ENCODE measurements around the gene USH1C. TPM values are rescaled to one million over a fixed set of nuclear protein-coding genes. Genes with fewer than 3 reads are reported as not detected.

Gene USH1C
- total RNA-seq, 1 donor from 2014 or later, result 0.72 TPM

- Mint-ChIP-seq H3K36me3 (ENCODE audit: low read depth) (peaks cover 2% of the 10 kb centered on the region), H3K27me3 (ENCODE audit: low read depth) (peaks cover 40% of the 10 kb centered on the region)
These were observed 3.7 kb upstream of the USH1C start for GRCh38 chr11:17547932-17548331.

GRCh38 chr11:17547051-17547577 is 2.9 kb upstream of the USH1C start, which contains the start of gene OTOG:
Gene OTOG (plus strand): TSS chr11:17547259. CDS start chr11:17547373, 114 bp downstream.
- peak within 1 kb of the TSS; percentile 49 for H3K4me3 Mint-ChIP-seq (ENCODE audit: unreplicated experiment)
- H3K27ac Mint-ChIP-seq (ENCODE audit: unreplicated experiment), result no peak within 1 kb of the TSS
- no peak for DNase-seq (ENCODE audit: low spot score)
- H3K9me3 Mint-ChIP-seq (ENCODE audit: low read depth), result no peaks in the 10 kb centered on the region
- TF ChIP-seq CTCF (IDR thresholded peaks at IDR 0.05), result no peak
- H3K27me3 Mint-ChIP-seq (ENCODE audit: low read depth), result peaks cover 45% of the 10 kb centered on the region
- H3K4me1 Mint-ChIP-seq (ENCODE audit: low read depth), result peaks cover 9% of the 10 kb centered on the region
- peaks cover 2% of the 10 kb centered on the region for H3K36me3 Mint-ChIP-seq (ENCODE audit: low read depth)

More at GRCh38 chr11:17547932-17548331, 3.7 kb upstream of the USH1C start:
- DNase-seq (ENCODE audit: low spot score), result no peak
- H3K4me1 Mint-ChIP-seq (ENCODE audit: low read depth), result peaks cover 9% of the 10 kb centered on the region
- no peak for TF ChIP-seq CTCF (IDR thresholded peaks at IDR 0.05)
- no peaks in the 10 kb centered on the region for H3K9me3 Mint-ChIP-seq (ENCODE audit: low read depth)
- no peak overlapping the region for H3K4me3 Mint-ChIP-seq (ENCODE audit: unreplicated experiment)
- H3K27ac Mint-ChIP-seq (ENCODE audit: unreplicated experiment), result no peak overlapping the region

GRCh38 chr11:17546240-17546639 is 2.0 kb upstream of the USH1C start:
- no peak overlapping the region for H3K4me3 Mint-ChIP-seq (ENCODE audit: unreplicated experiment)
- TF ChIP-seq CTCF (IDR thresholded peaks at IDR 0.05), result no peak
- H3K27ac Mint-ChIP-seq (ENCODE audit: unreplicated experiment), result no peak overlapping the region

GRCh38 chr11:17543574-17544180 is 539 bp downstream of the USH1C start:
- H3K4me3 Mint-ChIP-seq (ENCODE audit: unreplicated experiment), result no peak overlapping the region
- DNase-seq (ENCODE audit: low spot score), result peak; percentile 48
- H3K36me3 Mint-ChIP-seq (ENCODE audit: low read depth), result peaks cover 2% of the 10 kb centered on the region
- no peaks in the 10 kb centered on the region for H3K9me3 Mint-ChIP-seq (ENCODE audit: low read depth)
- TF ChIP-seq CTCF (IDR thresholded peaks at IDR 0.05), result no peak
- H3K27ac Mint-ChIP-seq (ENCODE audit: unreplicated experiment), result no peak overlapping the region
- H3K27me3 Mint-ChIP-seq (ENCODE audit: low read depth), result peaks cover 57% of the 10 kb centered on the region
- H3K4me1 Mint-ChIP-seq (ENCODE audit: low read depth), result peaks cover 9% of the 10 kb centered on the region

More at GRCh38 chr11:17546240-17546639, 2.0 kb upstream of the USH1C start:
- no peak for DNase-seq (ENCODE audit: low spot score)
- Mint-ChIP-seq H3K27me3 (ENCODE audit: low read depth) (peaks cover 47% of the 10 kb centered on the region), H3K4me1 (ENCODE audit: low read depth) (peaks cover 9% of the 10 kb centered on the region), H3K36me3 (ENCODE audit: low read depth) (peaks cover 2% of the 10 kb centered on the region), H3K9me3 (ENCODE audit: low read depth) (no peaks in the 10 kb centered on the region)

- H3K4me1 Mint-ChIP-seq (ENCODE audit: low read depth), result peaks cover 9% of the 10 kb centered on the region
- no peaks in the 10 kb centered on the region for H3K9me3 Mint-ChIP-seq (ENCODE audit: low read depth)
- TF ChIP-seq CTCF (IDR thresholded peaks at IDR 0.05), result no peak
- H3K27ac Mint-ChIP-seq (ENCODE audit: unreplicated experiment), result no peak overlapping the region
- no peak overlapping the region for H3K4me3 Mint-ChIP-seq (ENCODE audit: unreplicated experiment)
- no peak for DNase-seq (ENCODE audit: low spot score)
- H3K36me3 Mint-ChIP-seq (ENCODE audit: low read depth), result peaks cover 2% of the 10 kb centered on the region
- peaks cover 62% of the 10 kb centered on the region for H3K27me3 Mint-ChIP-seq (ENCODE audit: low read depth)
These were observed 1.2 kb downstream of the USH1C start for GRCh38 chr11:17543041-17543440.
